Activated naive CD4-positive, alpha-beta T cell treated with Interleukin-2 at 50 U/mL for 16 hours (primary cell): ENCODE data around the gene DYNC1H1.
"Not testable (repeated sequence)": the region's sequence is repeated elsewhere in the genome, so short reads cannot be mapped to it uniquely, and the experiment has no call there.

Source experiments
- DNase-seq: peaks from one replicate; pipeline ENCODE4 v3.0.0-alpha.2; 2020

DYNC1H1 gene

DNA sequence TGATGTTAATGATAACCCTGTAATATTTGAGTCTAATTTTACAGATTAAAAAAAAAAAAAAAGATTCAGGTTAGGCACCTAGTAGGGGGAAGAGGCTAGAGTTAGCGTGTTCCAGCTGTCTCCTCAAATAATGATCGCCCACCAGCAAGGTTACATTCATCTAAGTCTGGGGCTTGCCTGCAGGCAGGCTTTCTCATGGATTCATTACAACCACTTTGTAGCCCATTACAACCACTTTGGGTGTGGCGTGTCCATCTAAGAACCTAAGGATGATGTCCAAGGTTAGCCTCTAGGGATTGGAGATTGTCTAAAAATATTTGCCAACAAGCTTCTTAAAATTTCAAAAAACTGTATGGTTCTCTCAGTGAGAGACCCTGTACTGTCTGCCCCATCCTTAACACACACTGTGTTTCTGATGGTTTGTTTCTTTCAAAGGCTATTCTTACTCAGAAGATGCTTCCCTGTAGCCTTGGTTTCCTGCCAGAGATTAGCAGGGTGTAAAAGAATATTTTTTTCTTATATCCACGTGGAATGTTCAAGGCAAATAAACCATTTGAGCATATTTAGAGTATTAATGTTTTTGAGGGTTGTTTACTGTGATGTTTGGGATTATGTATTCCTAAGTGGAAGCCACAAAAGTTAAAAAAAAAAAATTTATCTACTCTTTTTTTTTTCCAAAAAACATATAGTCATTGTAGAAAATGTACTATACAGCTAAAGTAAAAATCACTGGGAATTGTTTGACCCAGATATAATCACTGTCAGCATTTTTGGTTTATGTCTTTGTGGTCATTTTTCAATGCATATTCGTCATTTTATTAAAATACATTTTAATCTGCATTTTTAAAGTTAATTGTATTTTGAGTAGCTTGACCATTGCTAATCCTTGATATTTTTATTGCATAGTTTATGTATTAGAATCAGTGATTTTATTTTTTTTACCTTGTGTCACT is 1.7 kb downstream of the DYNC1H1 start:
- no peak for DNase-seq

DNA sequence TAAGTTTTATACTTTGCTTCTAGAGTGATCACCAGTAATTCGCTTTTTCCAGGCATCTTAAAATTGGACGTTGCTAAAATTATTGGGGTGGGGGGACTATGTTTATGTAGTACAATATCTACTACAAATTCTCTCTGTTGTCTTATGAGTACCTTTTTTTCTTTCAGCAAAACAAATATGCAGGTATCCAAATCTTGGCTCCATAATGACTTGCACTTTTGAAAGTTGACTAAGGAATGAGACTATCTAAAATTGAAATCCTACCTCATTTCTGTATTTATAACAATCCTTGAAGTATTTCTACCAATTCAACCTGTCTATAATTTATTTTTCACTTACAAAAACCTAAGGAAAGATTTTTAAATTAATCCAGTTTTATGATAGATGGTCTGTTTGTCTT is 2.4 kb downstream of the DYNC1H1 start:
- DNase-seq = no peak

DNA sequence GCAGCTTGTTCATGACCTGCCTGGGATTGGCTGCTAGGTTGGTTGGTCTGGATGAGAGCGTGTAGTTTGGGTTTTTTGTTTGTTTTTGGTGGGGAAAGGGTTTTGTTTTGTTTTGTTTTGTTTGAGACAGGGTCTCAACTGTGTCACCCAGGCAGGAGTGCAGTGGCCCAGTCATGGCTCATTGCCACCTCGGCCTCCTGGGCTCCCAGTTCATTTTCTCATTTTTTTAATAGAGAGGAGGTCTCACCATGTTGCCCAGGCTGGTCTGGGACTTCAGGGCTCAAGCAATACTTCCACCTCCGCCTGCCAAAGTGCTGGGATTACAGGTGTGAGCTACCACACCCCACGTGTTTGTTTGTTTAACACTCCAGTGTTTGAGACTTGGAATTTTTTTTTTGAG is 3.8 kb downstream of the DYNC1H1 start:
- DNase-seq = no peak

DNA sequence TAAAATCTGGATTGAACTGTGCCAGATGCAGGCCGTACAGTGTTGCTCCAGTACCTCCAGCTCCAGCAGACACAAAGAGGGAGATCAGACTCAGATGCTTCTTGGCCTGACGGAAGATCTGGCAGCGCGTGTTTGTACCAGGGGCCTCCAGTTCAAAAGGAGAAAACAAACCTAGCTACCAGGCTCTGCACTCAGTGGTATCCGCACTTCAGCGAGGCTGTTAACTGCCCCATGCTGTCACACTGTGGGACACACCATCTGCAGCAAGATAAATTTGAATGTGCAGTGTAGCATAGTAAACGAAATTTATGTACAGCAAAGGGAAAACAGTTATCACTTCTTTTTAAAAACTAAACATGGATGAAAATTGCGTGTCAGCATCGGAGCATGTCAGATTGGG is 5.1 kb downstream of the DYNC1H1 start:
- no peak for DNase-seq

DNA sequence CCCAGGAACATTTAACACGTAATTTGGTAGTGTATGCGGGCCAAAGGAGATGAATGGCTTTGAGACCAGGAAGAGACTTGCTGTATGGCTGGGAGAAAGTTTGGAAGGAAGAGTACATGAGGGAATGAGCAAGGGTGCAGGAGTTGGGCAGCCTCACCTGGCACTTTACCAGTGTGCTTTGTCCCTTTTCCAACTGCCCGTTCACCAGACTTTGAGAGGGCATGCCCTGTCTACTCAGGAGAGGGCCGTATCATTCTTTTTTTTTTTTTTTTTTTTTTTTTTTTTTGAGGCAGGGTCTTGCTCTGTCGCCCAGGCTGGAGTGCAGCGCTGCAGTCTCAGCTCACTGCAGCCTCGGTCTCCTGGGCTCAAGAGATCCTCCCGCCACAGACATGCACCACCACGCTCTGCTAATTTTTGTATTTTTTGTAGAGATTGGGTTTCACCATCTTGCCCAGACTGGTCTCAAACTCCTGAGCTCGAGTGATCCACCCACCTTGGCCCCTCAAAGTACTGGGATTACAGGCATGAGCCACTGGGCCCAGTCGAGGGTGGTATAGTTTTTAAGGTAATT is 6.5 kb downstream of the DYNC1H1 start:
- no peak for DNase-seq

DNA sequence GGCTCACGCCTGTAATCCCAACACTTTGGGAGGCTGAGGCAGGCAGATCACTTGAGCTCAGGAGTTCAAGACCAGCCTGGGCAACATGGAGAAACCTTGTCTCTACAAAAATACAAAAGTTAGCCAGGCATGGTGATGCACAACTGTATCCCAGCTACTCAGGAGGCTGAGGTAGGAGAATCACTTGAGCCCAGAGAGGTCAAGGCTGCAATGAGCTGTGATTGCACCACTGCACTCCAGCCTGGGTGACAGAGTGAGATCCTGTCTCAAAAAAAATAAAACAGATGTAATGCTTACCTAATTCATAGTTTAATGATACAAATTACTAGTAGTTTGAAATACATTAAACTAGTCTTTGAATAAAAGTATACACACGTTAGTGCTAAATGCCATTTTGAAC is 7.1 kb downstream of the DYNC1H1 start:
- DNase-seq = not testable (repeated sequence)

DNA sequence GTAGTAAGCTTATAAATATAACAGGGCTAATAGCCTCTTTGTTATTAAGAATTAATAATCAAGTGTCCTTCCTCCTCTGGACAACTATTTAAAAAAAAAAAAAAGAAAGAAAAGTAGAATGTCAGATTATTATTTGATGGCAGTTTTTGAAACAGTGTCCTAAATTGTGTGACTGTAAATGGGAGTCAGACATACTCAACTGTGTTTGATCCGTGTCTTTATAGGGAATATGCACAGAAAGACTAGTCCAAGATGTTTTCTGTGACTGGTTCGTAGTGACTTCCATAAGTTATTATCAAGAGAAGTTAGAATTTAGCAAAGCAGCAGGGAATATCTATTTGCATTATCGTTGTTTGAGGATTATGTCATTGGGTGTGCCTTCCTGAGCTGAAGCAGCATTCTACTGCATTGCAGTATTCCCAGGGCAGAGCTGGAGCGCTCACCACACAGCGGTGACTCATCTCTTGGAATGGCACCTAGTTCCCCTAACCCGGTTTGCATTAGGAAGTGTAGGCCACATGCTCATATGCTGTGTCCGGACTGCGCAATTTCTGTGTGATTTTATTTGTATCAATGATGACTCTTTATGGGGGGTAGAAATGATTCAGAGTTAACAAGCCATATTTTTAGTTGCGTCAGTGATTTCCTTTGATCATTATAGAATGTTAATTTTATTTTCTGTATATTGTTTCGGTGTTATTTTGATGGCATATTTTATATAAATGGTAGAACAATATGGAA is 7.9 kb downstream of the DYNC1H1 start:
- no peak for DNase-seq

DNA sequence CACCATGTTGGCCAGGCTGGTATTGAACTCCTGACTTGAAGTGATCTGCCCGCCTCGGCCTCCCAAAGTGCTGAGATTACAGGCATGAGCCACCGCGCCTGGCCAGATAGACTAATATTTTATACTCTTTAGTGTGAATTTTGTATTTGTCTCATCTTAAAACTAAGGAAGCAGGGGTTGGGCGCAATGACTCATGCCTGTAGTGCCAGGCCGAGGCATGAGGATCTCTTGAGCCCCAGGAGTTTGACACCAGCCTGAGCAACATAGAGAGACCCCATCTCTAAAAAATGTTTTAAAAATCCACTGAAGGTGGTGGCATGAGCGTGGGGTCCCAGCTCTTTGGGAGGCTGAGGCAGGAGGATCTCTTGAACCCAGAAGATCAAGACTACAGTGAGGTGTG is 9.0 kb downstream of the DYNC1H1 start:
- no peak for DNase-seq

DNA sequence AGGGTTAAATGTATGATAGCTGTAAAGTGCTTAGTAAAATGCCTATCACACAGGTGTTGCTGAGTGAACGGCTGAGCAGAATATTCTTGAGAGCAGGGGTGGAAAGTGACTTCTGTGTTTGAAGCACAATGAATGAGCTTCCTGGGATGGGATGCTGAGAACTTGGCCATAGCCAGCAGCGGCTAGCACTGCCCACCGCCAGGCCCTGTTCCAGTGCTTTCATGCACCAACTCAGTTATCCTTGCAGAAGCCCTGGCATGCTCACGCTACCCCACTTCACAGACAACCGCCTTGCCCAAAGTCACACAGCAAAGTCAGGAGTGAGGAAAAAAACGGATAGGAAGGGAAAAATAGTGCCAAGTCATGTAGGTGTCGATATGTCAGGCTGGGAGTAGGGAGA is 10.9 kb downstream of the DYNC1H1 start:
- DNase-seq = no peak

DNA sequence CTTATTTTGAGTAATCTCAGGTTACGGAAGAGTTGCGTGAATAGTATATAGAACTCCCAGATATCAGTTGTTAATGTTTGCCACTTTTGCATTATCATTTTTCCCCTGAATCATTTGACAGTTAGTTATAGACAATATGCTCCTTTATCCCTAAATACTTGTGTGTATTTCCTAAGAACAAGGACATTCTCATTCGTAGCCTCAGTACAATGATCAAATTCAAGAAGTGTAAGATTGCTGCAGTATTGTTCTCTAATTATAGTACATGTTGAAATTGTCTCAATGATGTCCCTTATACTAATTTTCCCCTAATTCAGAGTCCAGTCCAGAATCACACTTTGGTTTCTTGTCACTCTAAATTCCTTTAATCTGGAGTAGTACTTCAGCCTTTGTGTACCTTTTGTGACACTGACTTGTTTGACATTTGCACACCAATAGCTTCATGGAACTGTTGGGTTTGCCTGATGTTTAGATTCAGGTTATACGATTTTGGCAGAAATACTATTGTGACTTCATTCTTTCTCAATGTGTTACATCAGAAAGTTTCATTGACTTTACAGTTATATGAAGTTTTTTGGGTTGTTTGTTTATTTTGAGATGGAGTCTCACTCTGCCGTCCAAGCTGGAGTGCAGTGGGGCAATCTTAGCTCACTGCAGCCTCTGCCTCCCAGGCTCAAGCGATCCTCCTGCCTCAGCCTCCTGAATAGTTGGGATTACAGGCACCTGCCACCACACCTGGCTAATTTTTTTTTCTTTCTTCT is 13.1 kb downstream of the DYNC1H1 start:
- DNase-seq = no peak

DNA sequence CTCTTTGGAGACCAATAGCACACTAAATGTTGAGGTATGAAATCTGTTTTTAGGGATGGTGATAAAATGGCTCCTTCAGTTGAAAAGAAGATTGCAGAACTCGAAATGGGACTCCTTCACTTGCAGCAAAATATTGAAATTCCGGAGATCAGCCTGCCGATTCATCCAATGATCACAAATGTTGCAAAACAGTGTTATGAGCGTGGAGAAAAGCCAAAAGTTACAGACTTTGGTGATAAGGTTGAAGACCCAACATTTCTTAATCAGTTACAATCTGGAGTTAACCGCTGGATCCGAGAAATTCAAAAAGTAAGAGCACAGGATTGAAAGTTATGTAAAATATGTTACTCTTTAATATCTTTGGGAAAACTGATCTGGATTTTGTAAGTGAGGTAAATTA is 15.3 kb downstream of the DYNC1H1 start:
- DNase-seq = no peak

DNA sequence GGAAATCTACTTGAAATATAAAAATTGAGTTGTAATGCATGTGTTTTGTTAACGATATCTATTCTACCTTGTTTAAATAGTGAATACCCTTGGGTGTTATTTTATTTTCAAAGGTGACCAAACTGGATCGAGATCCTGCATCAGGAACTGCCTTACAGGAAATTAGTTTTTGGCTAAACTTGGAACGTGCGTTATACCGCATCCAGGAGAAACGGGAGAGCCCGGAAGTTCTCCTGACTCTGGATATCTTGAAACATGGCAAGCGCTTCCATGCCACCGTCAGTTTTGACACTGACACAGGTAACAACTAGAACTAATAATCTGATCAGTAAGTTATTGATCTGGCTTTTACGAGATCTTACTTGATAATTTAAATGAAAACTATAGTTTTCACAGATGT is 15.9 kb downstream of the DYNC1H1 start:
- no peak for DNase-seq

DNA sequence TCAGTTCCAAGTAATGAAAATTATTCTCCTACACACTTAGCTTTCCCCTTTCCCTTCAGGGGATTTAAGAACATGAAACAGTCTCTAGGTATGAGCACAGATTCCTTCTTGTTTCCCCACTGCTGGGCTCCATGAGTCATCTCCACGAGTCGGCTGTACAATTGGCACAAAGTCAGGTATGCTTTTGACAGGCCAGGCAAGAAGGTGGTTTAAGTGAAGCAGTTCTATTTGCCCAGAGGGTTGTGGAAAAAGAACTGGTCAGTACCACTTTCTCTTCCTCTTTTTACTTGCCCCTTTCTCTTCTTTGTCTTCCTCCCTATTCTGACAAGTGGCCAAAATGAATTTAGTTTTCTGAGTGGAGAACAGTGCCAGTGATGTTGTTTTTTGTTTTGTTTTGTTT is 16.3 kb downstream of the DYNC1H1 start:
- DNase-seq = no peak

DNA sequence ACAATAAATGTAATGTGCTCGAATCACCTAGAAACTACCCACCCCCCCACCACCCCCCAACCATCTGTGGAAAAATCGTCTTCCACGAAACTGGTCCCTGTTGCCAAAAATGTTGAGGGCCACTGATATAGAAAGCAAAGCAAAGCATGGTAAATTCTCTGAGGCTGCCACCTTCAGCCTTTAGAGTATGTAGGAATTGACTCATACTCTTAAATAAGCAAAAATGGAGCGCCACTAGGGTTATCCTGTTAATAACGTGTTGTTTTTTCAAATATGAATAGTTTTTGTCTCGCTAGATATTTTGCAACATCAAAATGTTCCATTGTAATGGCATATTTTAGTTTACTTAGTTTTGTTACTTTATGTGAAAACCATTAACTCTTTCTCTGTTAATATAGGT is 18.2 kb downstream of the DYNC1H1 start:
- DNase-seq = no peak

DNA sequence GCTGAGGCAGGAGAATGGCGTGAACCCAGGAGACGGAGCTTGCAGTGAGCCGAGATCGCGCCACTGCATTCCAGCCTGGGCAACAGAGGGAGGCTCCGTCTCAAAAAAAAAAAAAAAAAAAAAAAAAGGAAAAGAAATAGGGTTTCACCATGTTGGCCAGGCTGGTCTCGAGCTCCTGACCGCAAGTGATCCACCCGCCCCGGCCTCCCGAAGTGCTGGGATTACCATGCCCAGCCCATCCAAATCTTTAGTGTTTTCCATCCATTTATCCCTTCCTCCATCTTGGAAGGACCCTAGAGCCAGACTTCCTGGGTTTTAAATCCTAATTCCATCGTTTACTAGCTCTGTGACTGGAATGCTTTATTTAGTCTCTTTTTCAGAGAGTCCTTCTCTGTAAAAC is 20.5 kb downstream of the DYNC1H1 start:
- not testable (repeated sequence) for DNase-seq

DNA sequence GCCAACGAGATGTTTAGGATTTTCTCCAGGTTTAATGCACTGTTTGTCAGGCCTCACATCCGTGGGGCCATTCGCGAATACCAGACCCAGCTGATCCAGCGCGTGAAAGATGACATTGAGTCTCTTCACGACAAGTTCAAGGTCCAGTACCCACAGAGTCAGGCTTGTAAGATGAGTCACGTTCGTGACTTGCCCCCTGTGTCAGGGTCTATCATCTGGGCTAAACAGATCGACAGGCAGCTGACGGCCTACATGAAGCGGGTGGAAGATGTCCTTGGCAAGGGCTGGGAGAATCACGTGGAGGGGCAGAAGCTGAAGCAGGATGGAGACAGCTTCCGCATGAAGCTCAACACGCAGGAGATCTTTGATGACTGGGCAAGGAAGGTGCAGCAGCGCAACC is 21.6 kb downstream of the DYNC1H1 start:
- no peak for DNase-seq

DNA sequence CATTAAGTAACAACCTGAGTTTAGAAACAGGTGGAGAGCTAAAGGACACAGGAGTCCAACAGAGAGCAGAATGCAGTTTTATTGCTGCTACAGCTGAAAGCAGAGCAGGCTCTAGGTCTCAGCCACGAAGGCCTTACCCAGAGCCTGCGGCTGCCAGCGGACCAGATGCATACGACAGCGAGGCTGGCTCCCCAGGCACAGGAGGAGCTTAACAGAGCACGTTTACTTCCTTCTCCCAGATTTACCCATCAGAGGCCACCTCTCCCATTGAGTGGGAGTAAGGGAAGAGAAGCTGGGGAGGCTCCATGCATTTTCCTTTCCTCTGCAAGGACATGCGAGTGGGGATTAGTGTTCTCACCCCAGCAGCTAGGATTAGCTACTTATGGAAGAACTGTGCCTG is 22.6 kb downstream of the DYNC1H1 start:
- DNase-seq = no peak

DNA sequence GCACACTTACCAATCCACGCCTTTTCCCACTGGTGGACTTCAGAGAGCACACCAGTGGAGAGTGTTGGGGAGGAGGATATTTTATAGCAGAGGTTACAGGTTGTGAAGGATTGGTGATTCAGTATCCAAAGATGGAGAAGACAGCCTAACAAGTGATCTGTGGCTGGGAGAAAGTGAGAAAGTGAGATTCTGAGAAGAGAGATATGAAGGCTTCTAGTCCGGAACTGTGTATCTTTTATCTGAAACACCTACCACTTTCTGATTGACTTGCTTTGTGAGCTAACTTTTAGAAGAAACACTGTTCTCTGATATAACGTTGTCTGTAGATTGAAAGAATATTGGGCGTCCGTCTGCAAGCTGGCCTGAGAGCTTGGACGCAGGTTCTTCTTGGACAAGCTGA is 24.0 kb downstream of the DYNC1H1 start:
- no peak for DNase-seq

DNA sequence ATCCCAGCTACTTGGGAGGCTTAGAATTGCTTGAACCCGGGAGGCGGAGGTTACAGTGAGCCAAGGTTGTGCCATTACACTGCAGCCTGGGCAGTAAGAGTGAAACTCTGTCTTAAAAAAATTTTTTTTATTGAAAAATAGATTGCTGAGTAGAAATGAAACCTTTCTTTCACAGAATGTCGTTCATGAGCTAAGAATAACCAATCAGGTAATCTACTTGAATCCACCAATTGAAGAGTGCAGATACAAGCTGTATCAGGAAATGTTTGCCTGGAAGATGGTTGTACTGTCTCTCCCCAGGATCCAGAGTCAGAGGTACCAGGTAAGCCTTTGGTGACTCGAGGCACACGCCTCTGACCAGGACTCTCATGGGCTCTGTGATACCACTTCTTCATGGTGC is 27.0 kb downstream of the DYNC1H1 start:
- DNase-seq = no peak

DNA sequence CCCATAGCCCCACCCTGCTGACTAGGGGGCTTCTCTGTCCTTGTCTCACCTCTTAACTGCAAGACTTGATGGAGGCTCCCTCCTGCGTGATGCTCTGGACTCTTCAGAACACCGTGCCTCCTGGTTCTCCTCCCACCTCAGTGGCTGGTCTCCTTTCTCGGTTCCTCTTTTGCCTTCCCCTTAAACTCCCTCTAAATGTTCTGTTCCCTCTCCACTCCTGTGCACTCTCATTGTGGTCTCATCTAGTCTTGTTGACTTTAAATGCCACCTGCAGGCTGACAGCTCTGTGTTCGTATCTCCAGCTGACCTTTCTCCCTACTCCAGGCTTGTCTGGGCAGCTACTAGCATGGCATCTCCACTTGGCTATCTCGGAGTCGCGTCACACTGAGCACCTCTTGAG is 28.3 kb downstream of the DYNC1H1 start:
- DNase-seq = no peak

DNA sequence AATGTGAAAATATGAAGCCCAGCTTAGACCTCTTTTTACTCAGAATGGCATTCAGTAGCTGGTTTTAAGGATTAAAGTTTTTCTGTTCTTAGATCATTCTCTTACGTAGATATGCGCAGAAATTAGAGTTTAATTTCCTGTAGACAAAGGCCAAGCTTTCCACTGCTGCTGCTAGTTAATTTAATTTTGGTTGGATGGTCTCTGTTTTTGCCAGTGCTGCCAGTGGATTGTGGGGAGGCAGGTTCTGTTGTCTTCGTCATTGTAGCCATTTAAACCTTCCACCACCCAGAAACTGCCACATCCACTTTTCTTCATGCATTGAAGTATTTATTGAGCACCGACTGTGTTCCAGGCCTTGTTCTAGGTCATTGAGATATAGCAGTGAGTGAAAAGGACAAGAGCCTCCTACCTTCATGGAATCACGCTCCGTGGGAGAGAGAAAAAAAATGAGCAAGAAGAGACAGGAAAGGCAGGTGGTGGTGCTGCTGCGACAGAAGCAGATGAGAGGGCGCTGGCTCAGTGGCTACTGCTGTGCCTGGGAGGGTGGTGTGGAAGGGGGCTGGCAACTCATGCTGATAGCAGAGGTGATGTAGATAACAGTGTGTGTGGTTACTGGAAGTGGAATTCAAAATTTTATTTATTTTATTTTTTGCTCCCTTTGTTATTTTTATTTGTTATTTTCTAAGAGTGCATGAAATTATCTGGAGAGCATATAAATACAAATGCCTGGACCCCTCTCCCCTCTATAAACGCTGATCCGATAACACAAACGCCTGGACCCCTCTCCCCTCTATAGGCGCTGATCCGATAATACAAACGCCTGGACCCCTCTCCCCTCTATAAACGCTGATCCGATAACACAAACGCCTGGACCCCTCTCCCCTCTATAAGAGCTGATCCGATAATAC is 33.3 kb downstream of the DYNC1H1 start:
- no peak for DNase-seq

DNA sequence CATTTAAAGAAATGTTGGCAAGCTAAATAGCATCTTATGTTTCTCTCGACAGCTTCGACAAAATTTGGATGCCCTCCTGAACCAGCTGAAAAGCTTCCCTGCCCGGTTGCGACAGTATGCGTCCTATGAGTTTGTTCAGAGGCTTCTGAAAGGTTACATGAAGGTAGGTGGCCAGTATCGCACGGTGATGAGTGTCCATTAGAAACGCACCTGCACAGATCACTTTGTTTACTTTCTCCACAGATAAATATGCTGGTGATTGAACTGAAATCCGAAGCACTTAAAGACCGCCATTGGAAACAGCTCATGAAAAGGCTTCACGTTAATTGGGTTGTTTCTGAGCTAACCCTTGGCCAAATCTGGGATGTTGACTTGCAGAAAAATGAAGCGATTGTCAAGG is 36.5 kb downstream of the DYNC1H1 start:
- no peak for DNase-seq
